Measurements from ENCODE around the gene VAMP2.

Gene VAMP2

GRCh38 chr17:8133941-8134340 lies 28.8 kb downstream of the VAMP2 start:
- no peak for TF ChIP-seq TAF1 (IDR thresholded peaks at IDR 0.05; ENCODE audit: borderline replicate concordance, insufficient read depth, low read length)
- no peak for TF ChIP-seq REST (IDR thresholded peaks at IDR 0.05; ENCODE audit: insufficient read depth in 1 of 2, low read depth in 2 of 2, low read length in 2 of 2)
- TF ChIP-seq FOXP2 (optimal IDR thresholded peaks at IDR 0.05; ENCODE audit: borderline replicate concordance, extremely low read depth, extremely low read length, insufficient read depth), result no peak
- no peak for TF ChIP-seq SIN3A (IDR thresholded peaks at IDR 0.05; ENCODE audit: borderline replicate concordance, insufficient read depth, low read length)
- no peak for TF ChIP-seq POLR2AphosphoS5 (IDR thresholded peaks at IDR 0.05; ENCODE audit: low read depth, low read length)

- no peak for TF ChIP-seq TAF1 (IDR thresholded peaks at IDR 0.05; ENCODE audit: borderline replicate concordance, insufficient read depth, low read length)
- no peak for TF ChIP-seq REST (IDR thresholded peaks at IDR 0.05; ENCODE audit: insufficient read depth in 1 of 2, low read depth in 2 of 2, low read length in 2 of 2)
Observed at GRCh38 chr17:8133399-8133798, 29.3 kb downstream of the VAMP2 start.

GRCh38 chr17:8131844-8132441 lies 30.8 kb downstream of the VAMP2 start:
- TF ChIP-seq FOXP2 (optimal IDR thresholded peaks at IDR 0.05; ENCODE audit: borderline replicate concordance, extremely low read depth, extremely low read length, insufficient read depth), result no peak
- no peak for TF ChIP-seq POLR2AphosphoS5 (IDR thresholded peaks at IDR 0.05; ENCODE audit: low read depth, low read length)
- TF ChIP-seq REST (IDR thresholded peaks at IDR 0.05; ENCODE audit: insufficient read depth in 1 of 2, low read depth in 2 of 2, low read length in 2 of 2), result no peak
- no peak for TF ChIP-seq TAF1 (IDR thresholded peaks at IDR 0.05; ENCODE audit: borderline replicate concordance, insufficient read depth, low read length)
- TF ChIP-seq SIN3A (IDR thresholded peaks at IDR 0.05; ENCODE audit: borderline replicate concordance, insufficient read depth, low read length), result no peak

GRCh38 chr17:8128125-8128784 lies 34.5 kb downstream of the VAMP2 start:
- no peak for TF ChIP-seq TAF1 (IDR thresholded peaks at IDR 0.05; ENCODE audit: borderline replicate concordance, insufficient read depth, low read length)
- no peak for TF ChIP-seq POLR2AphosphoS5 (IDR thresholded peaks at IDR 0.05; ENCODE audit: low read depth, low read length)
- no peak for TF ChIP-seq SIN3A (IDR thresholded peaks at IDR 0.05; ENCODE audit: borderline replicate concordance, insufficient read depth, low read length)
- TF ChIP-seq FOXP2 (optimal IDR thresholded peaks at IDR 0.05; ENCODE audit: borderline replicate concordance, extremely low read depth, extremely low read length, insufficient read depth), result no peak
- no peak for TF ChIP-seq REST (IDR thresholded peaks at IDR 0.05; ENCODE audit: insufficient read depth in 1 of 2, low read depth in 2 of 2, low read length in 2 of 2)
